ENCODE results near the gene CYP24A1.

CYP24A1 gene

GRCh38 chr20:54115172-54115854 lies 58.5 kb downstream of the CYP24A1 start:
- Mint-ChIP-seq H3K27me3 (peaks cover 4% of the 10 kb centered on the region), H3K27ac (no peak overlapping the region), H3K36me3 (ENCODE audit: low read depth) (no peaks in the 10 kb centered on the region), H3K4me1 (ENCODE audit: low read depth) (no peaks in the 10 kb centered on the region), H3K4me3 (no peak overlapping the region), H3K9me3 (no peaks in the 10 kb centered on the region)

- no peak overlapping the region for H3K27ac Mint-ChIP-seq
These were observed 59.7 kb downstream of the CYP24A1 start for GRCh38 chr20:54114109-54114508.

GRCh38 chr20:54113566-54113965 lies 60.2 kb downstream of the CYP24A1 start:
- Mint-ChIP-seq H3K9me3 (no peaks in the 10 kb centered on the region), H3K27ac (no peak overlapping the region), H3K27me3 (peaks cover 4% of the 10 kb centered on the region), H3K4me1 (ENCODE audit: low read depth) (no peaks in the 10 kb centered on the region), H3K4me3 (no peak overlapping the region), H3K36me3 (ENCODE audit: low read depth) (no peaks in the 10 kb centered on the region)

More at GRCh38 chr20:54114109-54114508, 59.7 kb downstream of the CYP24A1 start:
- no peaks in the 10 kb centered on the region for H3K9me3 Mint-ChIP-seq
- H3K4me3 Mint-ChIP-seq, result no peak overlapping the region
- H3K36me3 Mint-ChIP-seq (ENCODE audit: low read depth), result no peaks in the 10 kb centered on the region
- no peaks in the 10 kb centered on the region for H3K4me1 Mint-ChIP-seq (ENCODE audit: low read depth)
- peaks cover 4% of the 10 kb centered on the region for H3K27me3 Mint-ChIP-seq

- H3K27ac Mint-ChIP-seq, result no peak overlapping the region
- no peak overlapping the region for H3K4me3 Mint-ChIP-seq
- peaks cover 4% of the 10 kb centered on the region for H3K27me3 Mint-ChIP-seq
- no peaks in the 10 kb centered on the region for H3K36me3 Mint-ChIP-seq (ENCODE audit: low read depth)
- H3K4me1 Mint-ChIP-seq (ENCODE audit: low read depth), result no peaks in the 10 kb centered on the region
- H3K9me3 Mint-ChIP-seq, result no peaks in the 10 kb centered on the region
These were observed 61.4 kb downstream of the CYP24A1 start for GRCh38 chr20:54112221-54112884.

GRCh38 chr20:54111460-54111859 lies 62.3 kb downstream of the CYP24A1 start:
- Mint-ChIP-seq H3K27me3 (peaks cover 4% of the 10 kb centered on the region), H3K36me3 (ENCODE audit: low read depth) (no peaks in the 10 kb centered on the region), H3K9me3 (no peaks in the 10 kb centered on the region), H3K27ac (no peak overlapping the region), H3K4me1 (ENCODE audit: low read depth) (no peaks in the 10 kb centered on the region), H3K4me3 (no peak overlapping the region)

- Mint-ChIP-seq H3K27ac (no peak overlapping the region), H3K9me3 (no peaks in the 10 kb centered on the region), H3K4me1 (ENCODE audit: low read depth) (no peaks in the 10 kb centered on the region), H3K27me3 (peaks cover 4% of the 10 kb centered on the region), H3K36me3 (ENCODE audit: low read depth) (no peaks in the 10 kb centered on the region), H3K4me3 (no peak overlapping the region)
These were observed 63.3 kb downstream of the CYP24A1 start for GRCh38 chr20:54110457-54110856.

- Mint-ChIP-seq H3K4me3 (no peak overlapping the region), H3K27me3 (peaks cover 4% of the 10 kb centered on the region), H3K4me1 (ENCODE audit: low read depth) (no peaks in the 10 kb centered on the region), H3K27ac (no peak overlapping the region), H3K9me3 (no peaks in the 10 kb centered on the region), H3K36me3 (ENCODE audit: low read depth) (no peaks in the 10 kb centered on the region)
These were observed 63.7 kb downstream of the CYP24A1 start for GRCh38 chr20:54110041-54110440.

- H3K4me1 Mint-ChIP-seq (ENCODE audit: low read depth), result no peaks in the 10 kb centered on the region
- no peaks in the 10 kb centered on the region for H3K27me3 Mint-ChIP-seq
- H3K9me3 Mint-ChIP-seq, result no peaks in the 10 kb centered on the region
- no peak overlapping the region for H3K27ac Mint-ChIP-seq
- no peak overlapping the region for H3K4me3 Mint-ChIP-seq
- no peaks in the 10 kb centered on the region for H3K36me3 Mint-ChIP-seq (ENCODE audit: low read depth)
These were observed 65.0 kb downstream of the CYP24A1 start for GRCh38 chr20:54108817-54109216.

- no peak overlapping the region for H3K27ac Mint-ChIP-seq
- H3K4me3 Mint-ChIP-seq, result no peak overlapping the region
- H3K9me3 Mint-ChIP-seq, result no peaks in the 10 kb centered on the region
- no peaks in the 10 kb centered on the region for H3K27me3 Mint-ChIP-seq
- no peaks in the 10 kb centered on the region for H3K36me3 Mint-ChIP-seq (ENCODE audit: low read depth)
- H3K4me1 Mint-ChIP-seq (ENCODE audit: low read depth), result no peaks in the 10 kb centered on the region
These were observed 65.5 kb downstream of the CYP24A1 start for GRCh38 chr20:54108326-54108642.

GRCh38 chr20:54107600-54108325 lies 66.0 kb downstream of the CYP24A1 start:
- Mint-ChIP-seq H3K4me3 (no peak overlapping the region), H3K9me3 (no peaks in the 10 kb centered on the region)

GRCh38 chr20:54107181-54107580 lies 66.6 kb downstream of the CYP24A1 start:
- Mint-ChIP-seq H3K27me3 (no peaks in the 10 kb centered on the region), H3K4me3 (no peak overlapping the region), H3K4me1 (ENCODE audit: low read depth) (no peaks in the 10 kb centered on the region), H3K9me3 (no peaks in the 10 kb centered on the region), H3K36me3 (ENCODE audit: low read depth) (no peaks in the 10 kb centered on the region), H3K27ac (no peak overlapping the region)

More at GRCh38 chr20:54107600-54108325, 66.0 kb downstream of the CYP24A1 start:
- H3K36me3 Mint-ChIP-seq (ENCODE audit: low read depth), result no peaks in the 10 kb centered on the region
- H3K27ac Mint-ChIP-seq, result no peak overlapping the region
- H3K27me3 Mint-ChIP-seq, result no peaks in the 10 kb centered on the region
- no peaks in the 10 kb centered on the region for H3K4me1 Mint-ChIP-seq (ENCODE audit: low read depth)

- H3K27me3 Mint-ChIP-seq, result no peaks in the 10 kb centered on the region
- H3K36me3 Mint-ChIP-seq (ENCODE audit: low read depth), result no peaks in the 10 kb centered on the region
- H3K9me3 Mint-ChIP-seq, result no peaks in the 10 kb centered on the region
- no peak overlapping the region for H3K27ac Mint-ChIP-seq
- no peaks in the 10 kb centered on the region for H3K4me1 Mint-ChIP-seq (ENCODE audit: low read depth)
- H3K4me3 Mint-ChIP-seq, result no peak overlapping the region
These were observed 67.6 kb downstream of the CYP24A1 start for GRCh38 chr20:54106162-54106561.

GRCh38 chr20:54105653-54106052 lies 68.1 kb downstream of the CYP24A1 start:
- Mint-ChIP-seq H3K4me1 (ENCODE audit: low read depth) (no peaks in the 10 kb centered on the region), H3K27me3 (no peaks in the 10 kb centered on the region)

GRCh38 chr20:54104781-54105180 lies 69.0 kb downstream of the CYP24A1 start:
- Mint-ChIP-seq H3K4me1 (ENCODE audit: low read depth) (no peaks in the 10 kb centered on the region), H3K36me3 (ENCODE audit: low read depth) (no peaks in the 10 kb centered on the region), H3K9me3 (no peaks in the 10 kb centered on the region), H3K27me3 (no peaks in the 10 kb centered on the region), H3K4me3 (no peak overlapping the region), H3K27ac (no peak overlapping the region)

More at GRCh38 chr20:54105653-54106052, 68.1 kb downstream of the CYP24A1 start:
- Mint-ChIP-seq H3K9me3 (no peaks in the 10 kb centered on the region), H3K4me3 (no peak overlapping the region), H3K27ac (no peak overlapping the region), H3K36me3 (ENCODE audit: low read depth) (no peaks in the 10 kb centered on the region)

GRCh38 chr20:54103762-54104600 lies 69.8 kb downstream of the CYP24A1 start:
- H3K36me3 Mint-ChIP-seq (ENCODE audit: low read depth), result no peaks in the 10 kb centered on the region
- no peak overlapping the region for H3K27ac Mint-ChIP-seq
- no peak overlapping the region for H3K4me3 Mint-ChIP-seq
- H3K27me3 Mint-ChIP-seq, result no peaks in the 10 kb centered on the region
- no peaks in the 10 kb centered on the region for H3K9me3 Mint-ChIP-seq
- H3K4me1 Mint-ChIP-seq (ENCODE audit: low read depth), result no peaks in the 10 kb centered on the region
